ENCODE measurements around the gene SIAH1.

SIAH1 gene

GRCh38 chr16:48385253-48386150 lies at the start of gene SIAH1:
Gene SIAH1 (minus strand): TSS chr16:48385413. CDS start chr16:48362428, 22,985 bp downstream.
- peaks cover 8% of the 10 kb centered on the region for H3K4me1 ChIP-seq (ENCODE audit: control insufficient read depth, insufficient read depth, low read length, unreplicated experiment)
- peaks cover 40% of the 10 kb centered on the region for H3K79me2 ChIP-seq (ENCODE audit: control insufficient read depth, insufficient read depth, low read length, unreplicated experiment)
- peak within 1 kb of the TSS; percentile 89 for H3K27ac ChIP-seq (ENCODE audit: low read depth, low read length)
- H3K27me3 ChIP-seq (ENCODE audit: insufficient read depth, low read length), result no peaks in the 10 kb centered on the region
- H3K36me3 ChIP-seq (ENCODE audit: insufficient read depth, low read length), result no peaks in the 10 kb centered on the region
- peak within 1 kb of the TSS; percentile 91 for H3K4me3 ChIP-seq (ENCODE audit: low read depth, low read length)
- peak within 1 kb of the TSS; percentile 83 for H2AFZ ChIP-seq (ENCODE audit: low read length, unreplicated experiment)

- Histone ChIP-seq H3K27ac (ENCODE audit: low read depth, low read length) (peak overlapping the region; percentile 38; the same call in 1 of the 2 replicates), H3K4me3 (ENCODE audit: low read depth, low read length) (no peak overlapping the region)
Observed at GRCh38 chr16:48434653-48435317, 49.6 kb upstream of the SIAH1 start.

GRCh38 chr16:48433850-48434530 lies 48.8 kb upstream of the SIAH1 start:
- Histone ChIP-seq H3K4me1 (ENCODE audit: control insufficient read depth, insufficient read depth, low read length, unreplicated experiment) (peaks cover 11% of the 10 kb centered on the region), H2AFZ (ENCODE audit: low read length, unreplicated experiment) (no peak overlapping the region), H3K27ac (ENCODE audit: low read depth, low read length) (peak overlapping the region; percentile 38; the same call in 1 of the 2 replicates), H3K79me2 (ENCODE audit: control insufficient read depth, insufficient read depth, low read length, unreplicated experiment) (no peaks in the 10 kb centered on the region), H3K36me3 (ENCODE audit: insufficient read depth, low read length) (no peaks in the 10 kb centered on the region), H3K4me3 (ENCODE audit: low read depth, low read length) (no peak overlapping the region), H3K27me3 (ENCODE audit: insufficient read depth, low read length) (no peaks in the 10 kb centered on the region)

More at GRCh38 chr16:48434653-48435317, 49.6 kb upstream of the SIAH1 start:
- Histone ChIP-seq H3K36me3 (ENCODE audit: insufficient read depth, low read length) (no peaks in the 10 kb centered on the region), H2AFZ (ENCODE audit: low read length, unreplicated experiment) (no peak overlapping the region), H3K79me2 (ENCODE audit: control insufficient read depth, insufficient read depth, low read length, unreplicated experiment) (no peaks in the 10 kb centered on the region), H3K4me1 (ENCODE audit: control insufficient read depth, insufficient read depth, low read length, unreplicated experiment) (peaks cover 11% of the 10 kb centered on the region), H3K27me3 (ENCODE audit: insufficient read depth, low read length) (no peaks in the 10 kb centered on the region)

DNA sequence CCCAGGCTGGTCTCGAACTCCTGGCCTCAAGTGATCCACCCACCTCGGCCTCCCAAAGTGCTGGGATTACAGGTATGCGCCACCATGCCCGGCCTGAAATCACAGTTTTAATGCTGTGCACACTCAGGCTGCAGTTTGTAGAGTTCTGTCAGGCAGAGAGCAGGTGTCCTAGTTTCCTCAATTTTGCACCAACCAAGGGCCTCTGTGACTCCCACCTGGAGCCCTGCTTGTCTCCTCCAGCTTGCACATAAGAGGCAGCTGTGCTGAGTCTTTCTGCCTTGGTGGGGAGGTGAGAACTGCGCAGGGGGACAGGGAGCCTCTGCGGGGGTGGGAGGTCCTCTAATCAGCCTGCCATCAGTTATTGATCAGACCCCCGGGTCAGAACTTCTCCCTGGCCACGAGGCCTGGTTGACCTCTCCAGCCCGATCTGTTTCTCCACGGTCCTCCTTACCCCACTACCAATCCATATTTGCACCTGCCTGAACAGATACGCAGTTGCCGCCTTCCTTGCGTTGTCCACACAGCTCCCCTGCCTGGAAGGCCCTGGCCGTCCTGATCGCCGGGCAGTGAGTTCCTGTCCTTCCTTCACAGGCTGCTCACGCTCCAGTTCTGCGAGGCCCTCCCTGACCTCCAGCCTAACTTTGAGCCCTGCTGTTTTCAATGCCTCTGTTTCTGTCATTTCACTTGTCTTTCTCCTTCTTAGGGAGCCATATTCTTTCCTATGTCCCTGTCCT lies 48.1 kb upstream of the SIAH1 start:
- H3K79me2 ChIP-seq (ENCODE audit: control insufficient read depth, insufficient read depth, low read length, unreplicated experiment), result no peaks in the 10 kb centered on the region
- no peak overlapping the region for H2AFZ ChIP-seq (ENCODE audit: low read length, unreplicated experiment)
- no peak overlapping the region for H3K4me3 ChIP-seq (ENCODE audit: low read depth, low read length)
- no peaks in the 10 kb centered on the region for H3K27me3 ChIP-seq (ENCODE audit: insufficient read depth, low read length)
- H3K27ac ChIP-seq (ENCODE audit: low read depth, low read length), result no peak overlapping the region
- peaks cover 11% of the 10 kb centered on the region for H3K4me1 ChIP-seq (ENCODE audit: control insufficient read depth, insufficient read depth, low read length, unreplicated experiment)
- H3K36me3 ChIP-seq (ENCODE audit: insufficient read depth, low read length), result no peaks in the 10 kb centered on the region

DNA sequence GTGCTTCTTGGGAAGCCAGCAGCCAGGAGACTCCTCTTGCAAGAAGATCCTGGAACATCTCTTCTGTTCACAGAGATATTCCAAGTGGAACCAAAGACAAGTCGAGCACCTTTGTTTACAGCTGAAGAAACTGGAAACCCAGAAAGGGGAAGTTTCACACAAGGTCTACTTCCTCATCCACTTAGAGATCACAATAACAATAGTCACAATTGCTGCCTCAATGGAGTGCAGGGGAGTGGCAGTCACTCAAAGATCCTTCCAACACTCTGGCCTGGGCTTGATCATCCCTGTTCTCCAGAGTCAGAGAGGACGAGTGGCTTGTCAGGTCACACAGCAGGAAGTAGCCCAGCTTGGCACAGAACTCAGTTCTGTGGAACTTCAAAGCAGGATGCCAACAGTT lies 46.9 kb upstream of the SIAH1 start:
- no peak overlapping the region for H3K4me3 ChIP-seq (ENCODE audit: low read depth, low read length)
- H3K36me3 ChIP-seq (ENCODE audit: insufficient read depth, low read length), result no peaks in the 10 kb centered on the region
- H2AFZ ChIP-seq (ENCODE audit: low read length, unreplicated experiment), result no peak overlapping the region
- peaks cover 11% of the 10 kb centered on the region for H3K4me1 ChIP-seq (ENCODE audit: control insufficient read depth, insufficient read depth, low read length, unreplicated experiment)
- H3K27ac ChIP-seq (ENCODE audit: low read depth, low read length), result no peak overlapping the region
- H3K27me3 ChIP-seq (ENCODE audit: insufficient read depth, low read length), result no peaks in the 10 kb centered on the region
- H3K79me2 ChIP-seq (ENCODE audit: control insufficient read depth, insufficient read depth, low read length, unreplicated experiment), result no peaks in the 10 kb centered on the region

DNA sequence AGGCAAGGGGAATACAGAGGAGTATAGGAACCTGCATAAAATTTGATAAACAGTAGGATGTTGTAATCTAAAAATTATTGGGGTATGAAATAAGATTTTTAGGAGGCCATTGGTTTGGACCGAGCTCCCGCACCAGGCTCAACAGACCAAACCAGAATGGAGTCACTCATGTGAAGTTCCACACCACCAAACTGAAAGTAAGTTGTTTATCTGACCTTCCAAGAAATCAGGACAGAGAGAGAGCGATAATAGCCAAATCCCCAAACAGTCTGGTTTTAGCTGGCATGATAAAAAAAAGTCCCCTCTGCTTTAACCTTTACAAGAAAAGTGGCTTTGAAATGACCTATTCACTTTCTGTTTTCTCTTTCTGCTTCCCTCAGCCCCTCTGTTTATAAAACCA lies 45.7 kb upstream of the SIAH1 start:
- Histone ChIP-seq H3K4me1 (ENCODE audit: control insufficient read depth, insufficient read depth, low read length, unreplicated experiment) (peaks cover 11% of the 10 kb centered on the region), H2AFZ (ENCODE audit: low read length, unreplicated experiment) (no peak overlapping the region), H3K36me3 (ENCODE audit: insufficient read depth, low read length) (no peaks in the 10 kb centered on the region), H3K27ac (ENCODE audit: low read depth, low read length) (no peak overlapping the region), H3K79me2 (ENCODE audit: control insufficient read depth, insufficient read depth, low read length, unreplicated experiment) (no peaks in the 10 kb centered on the region), H3K4me3 (ENCODE audit: low read depth, low read length) (no peak overlapping the region), H3K27me3 (ENCODE audit: insufficient read depth, low read length) (no peaks in the 10 kb centered on the region)

DNA sequence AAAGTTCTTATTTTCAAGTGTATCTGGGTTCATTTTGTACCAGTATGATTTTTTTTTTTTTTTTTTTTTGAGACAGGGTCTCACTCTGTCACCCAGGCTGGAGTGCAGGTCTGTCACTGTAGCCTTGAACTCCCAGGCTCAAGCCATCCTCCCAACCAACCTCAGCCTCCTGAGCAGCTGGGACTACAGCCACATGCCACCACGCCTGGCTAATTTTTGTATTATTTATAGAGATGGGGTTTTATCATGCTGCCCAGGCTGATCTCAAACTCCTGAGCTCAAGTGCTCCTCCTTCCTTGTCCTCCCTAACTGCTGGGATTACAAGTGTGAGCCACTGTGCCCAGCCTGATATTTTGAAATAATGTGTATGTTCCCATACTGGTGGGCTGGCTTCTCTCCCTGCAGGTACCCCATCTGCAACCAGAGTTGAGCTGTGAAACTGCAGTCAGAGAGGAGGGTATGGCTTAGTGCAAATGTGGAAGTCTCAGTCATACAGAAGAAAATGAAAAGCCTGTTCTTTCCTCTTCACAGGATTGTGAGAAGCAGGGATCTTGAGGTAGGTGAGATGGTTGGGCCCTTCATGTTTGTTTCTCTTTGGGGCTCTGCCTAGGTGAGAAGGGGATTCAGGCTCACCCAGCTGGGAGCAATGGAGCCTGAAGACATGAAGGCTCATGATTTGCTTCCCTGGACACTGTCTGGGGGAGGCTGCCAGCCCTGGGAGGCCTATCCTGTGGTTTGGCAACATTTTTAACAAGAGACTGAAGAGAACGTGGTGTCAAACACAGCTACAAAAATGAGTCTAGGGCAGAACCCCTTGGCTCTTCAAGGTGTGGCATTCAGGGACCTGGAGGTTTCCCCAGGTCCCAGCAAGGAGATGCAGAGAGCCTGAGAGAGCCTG lies 41.3 kb upstream of the SIAH1 start:
- Histone ChIP-seq H3K79me2 (ENCODE audit: control insufficient read depth, insufficient read depth, low read length, unreplicated experiment) (no peaks in the 10 kb centered on the region), H3K4me3 (ENCODE audit: low read depth, low read length) (no peak overlapping the region), H3K27me3 (ENCODE audit: insufficient read depth, low read length) (no peaks in the 10 kb centered on the region), H3K27ac (ENCODE audit: low read depth, low read length) (no peak overlapping the region), H3K36me3 (ENCODE audit: insufficient read depth, low read length) (no peaks in the 10 kb centered on the region), H2AFZ (ENCODE audit: low read length, unreplicated experiment) (no peak overlapping the region), H3K4me1 (ENCODE audit: control insufficient read depth, insufficient read depth, low read length, unreplicated experiment) (peaks cover 4% of the 10 kb centered on the region)

DNA sequence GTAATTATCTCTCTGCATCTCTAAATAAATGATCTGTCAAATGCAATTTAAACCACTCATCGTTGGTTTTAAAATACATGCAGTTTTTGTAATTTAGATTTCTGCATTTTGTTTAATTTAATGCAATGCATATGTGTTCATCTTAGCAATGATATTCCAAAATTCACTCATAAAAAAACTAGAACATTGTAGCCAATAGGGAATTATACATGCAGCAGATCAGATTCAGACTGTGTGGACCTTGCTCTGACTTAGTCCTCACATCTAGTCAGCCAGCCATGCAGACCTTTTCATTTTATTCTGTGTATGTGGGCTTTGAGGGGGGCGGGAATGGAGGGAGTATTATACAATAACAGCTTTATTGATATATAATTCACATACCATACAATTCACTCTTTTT lies 37.3 kb upstream of the SIAH1 start:
- no peak overlapping the region for H3K27ac ChIP-seq (ENCODE audit: low read depth, low read length)
- H3K36me3 ChIP-seq (ENCODE audit: insufficient read depth, low read length), result no peaks in the 10 kb centered on the region
- H2AFZ ChIP-seq (ENCODE audit: low read length, unreplicated experiment), result no peak overlapping the region
- no peaks in the 10 kb centered on the region for H3K27me3 ChIP-seq (ENCODE audit: insufficient read depth, low read length)
- H3K4me1 ChIP-seq (ENCODE audit: control insufficient read depth, insufficient read depth, low read length, unreplicated experiment), result peaks cover 4% of the 10 kb centered on the region
- no peak overlapping the region for H3K4me3 ChIP-seq (ENCODE audit: low read depth, low read length)
- H3K79me2 ChIP-seq (ENCODE audit: control insufficient read depth, insufficient read depth, low read length, unreplicated experiment), result no peaks in the 10 kb centered on the region

GRCh38 chr16:48421741-48422140 lies 36.5 kb upstream of the SIAH1 start:
- no peaks in the 10 kb centered on the region for H3K27me3 ChIP-seq (ENCODE audit: insufficient read depth, low read length)
- no peaks in the 10 kb centered on the region for H3K36me3 ChIP-seq (ENCODE audit: insufficient read depth, low read length)
- no peaks in the 10 kb centered on the region for H3K79me2 ChIP-seq (ENCODE audit: control insufficient read depth, insufficient read depth, low read length, unreplicated experiment)
- H3K27ac ChIP-seq (ENCODE audit: low read depth, low read length), result no peak overlapping the region
- H3K4me3 ChIP-seq (ENCODE audit: low read depth, low read length), result no peak overlapping the region
- peaks cover 4% of the 10 kb centered on the region for H3K4me1 ChIP-seq (ENCODE audit: control insufficient read depth, insufficient read depth, low read length, unreplicated experiment)
- no peak overlapping the region for H2AFZ ChIP-seq (ENCODE audit: low read length, unreplicated experiment)

Measured in ACC112 (cell line).